GM12864 (cell line): ENCODE results near the gene HOGA1.

Experiments
- DNase-seq: peaks from one replicate; pipeline ENCODE4 v3.0.0-alpha.2; 2011; ENCODE audit warnings: low read depth
- H3K4me3 ChIP-seq: 2 replicates; pipeline ENCODE4 v1.5.1; 2011; ENCODE audit warnings: mild to moderate bottlenecking, low read depth, low read length, control low read depth
- TF ChIP-seq, protein P1 (sequence below): IDR thresholded peaks from 2 replicates; pipeline ENCODE4 v1.5.1; 2011; ENCODE audit warnings: low read depth, mild to moderate bottlenecking, moderate library complexity, low read length, control low read depth, inconsistent platforms; ENCODE audit errors: missing control alignments

The HOGA1 gene

DNA sequence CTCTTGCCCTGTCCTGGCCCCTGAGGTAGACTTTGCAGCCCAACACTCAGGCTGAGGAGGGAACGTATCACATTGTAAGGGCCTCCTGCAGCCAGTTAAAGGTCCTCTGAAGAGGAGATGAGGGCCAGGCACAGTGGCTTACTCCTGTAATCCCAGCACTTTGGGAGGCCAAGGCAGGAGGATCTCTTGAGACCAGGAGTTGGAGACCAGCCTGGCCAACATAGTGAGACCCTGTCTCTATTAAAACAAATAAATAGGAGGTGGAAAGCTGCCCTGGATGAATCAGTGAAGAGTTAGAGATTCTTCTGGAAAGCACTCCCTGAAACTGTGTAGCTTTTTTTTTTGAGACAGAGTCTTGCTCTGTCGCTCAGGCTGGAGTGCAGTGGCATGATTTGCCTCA lies 3.0 kb downstream of the HOGA1 start:
- TF ChIP-seq, protein P1, sequence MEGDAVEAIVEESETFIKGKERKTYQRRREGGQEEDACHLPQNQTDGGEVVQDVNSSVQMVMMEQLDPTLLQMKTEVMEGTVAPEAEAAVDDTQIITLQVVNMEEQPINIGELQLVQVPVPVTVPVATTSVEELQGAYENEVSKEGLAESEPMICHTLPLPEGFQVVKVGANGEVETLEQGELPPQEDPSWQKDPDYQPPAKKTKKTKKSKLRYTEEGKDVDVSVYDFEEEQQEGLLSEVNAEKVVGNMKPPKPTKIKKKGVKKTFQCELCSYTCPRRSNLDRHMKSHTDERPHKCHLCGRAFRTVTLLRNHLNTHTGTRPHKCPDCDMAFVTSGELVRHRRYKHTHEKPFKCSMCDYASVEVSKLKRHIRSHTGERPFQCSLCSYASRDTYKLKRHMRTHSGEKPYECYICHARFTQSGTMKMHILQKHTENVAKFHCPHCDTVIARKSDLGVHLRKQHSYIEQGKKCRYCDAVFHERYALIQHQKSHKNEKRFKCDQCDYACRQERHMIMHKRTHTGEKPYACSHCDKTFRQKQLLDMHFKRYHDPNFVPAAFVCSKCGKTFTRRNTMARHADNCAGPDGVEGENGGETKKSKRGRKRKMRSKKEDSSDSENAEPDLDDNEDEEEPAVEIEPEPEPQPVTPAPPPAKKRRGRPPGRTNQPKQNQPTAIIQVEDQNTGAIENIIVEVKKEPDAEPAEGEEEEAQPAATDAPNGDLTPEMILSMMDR, result no peak
- no peak for DNase-seq
- no peak overlapping the region for H3K4me3 ChIP-seq

DNA sequence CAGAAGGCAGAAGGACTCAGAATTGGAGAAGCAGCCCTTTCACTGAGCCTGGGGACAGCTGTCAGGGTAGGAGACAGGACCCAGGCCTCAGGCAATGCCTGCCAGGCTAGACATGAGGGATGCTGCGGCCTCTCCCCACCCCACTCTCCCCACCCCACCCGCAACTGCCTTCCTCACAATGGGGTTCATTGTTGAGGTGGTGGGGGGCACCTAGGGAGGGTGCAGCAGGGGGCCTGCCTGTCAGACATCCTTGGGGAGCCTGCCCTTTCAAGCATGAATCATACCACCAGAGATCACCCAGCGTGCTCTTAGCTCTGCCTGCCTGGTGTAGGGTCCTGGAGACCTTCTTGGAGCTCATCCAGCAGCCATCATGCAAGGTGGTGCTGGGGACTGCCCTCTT lies 5.3 kb downstream of the HOGA1 start, which contains the start of gene C10orf62:
Gene C10orf62 (plus strand): TSS at position 243 of the 400 bp plus-strand sequence. CDS start 177 bp downstream, outside the sequence.
- TF ChIP-seq, protein P1, result no peak
- no peak for DNase-seq
- no peak within 1 kb of the TSS for H3K4me3 ChIP-seq

DNA sequence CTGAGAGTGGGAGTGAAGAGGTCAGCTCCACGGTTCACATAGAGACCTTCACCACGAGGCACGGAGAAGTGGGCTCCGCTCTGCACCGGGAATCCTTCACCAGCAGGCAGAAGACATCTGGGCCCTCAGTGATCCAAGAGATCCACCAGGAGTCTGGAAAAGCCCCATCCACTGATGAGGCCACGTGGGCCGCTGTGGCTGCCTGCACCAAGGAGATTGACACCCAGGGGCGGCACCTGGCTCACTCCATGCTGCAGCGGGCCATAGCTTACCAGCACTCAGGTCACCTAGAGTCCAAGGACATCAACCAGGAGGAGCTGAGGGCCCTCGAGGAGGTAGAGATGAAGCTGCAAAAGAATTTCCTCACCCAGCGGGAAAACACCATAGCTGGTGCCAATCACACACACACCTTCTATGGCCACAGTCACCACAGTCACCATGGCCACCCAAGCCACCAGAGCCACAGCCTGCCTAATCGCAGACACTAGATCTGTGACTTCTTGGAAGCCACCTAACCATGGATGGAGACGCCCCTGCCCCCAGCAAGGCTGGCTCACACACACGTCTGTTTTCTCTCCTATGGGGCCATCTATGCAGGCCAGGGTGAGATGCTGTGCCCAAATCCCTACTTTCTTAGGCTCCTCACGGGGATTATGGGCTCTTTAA lies 6.0 kb downstream of the HOGA1 start:
- no peak overlapping the region for H3K4me3 ChIP-seq
- no peak for DNase-seq
- TF ChIP-seq, protein P1, result no peak

DNA sequence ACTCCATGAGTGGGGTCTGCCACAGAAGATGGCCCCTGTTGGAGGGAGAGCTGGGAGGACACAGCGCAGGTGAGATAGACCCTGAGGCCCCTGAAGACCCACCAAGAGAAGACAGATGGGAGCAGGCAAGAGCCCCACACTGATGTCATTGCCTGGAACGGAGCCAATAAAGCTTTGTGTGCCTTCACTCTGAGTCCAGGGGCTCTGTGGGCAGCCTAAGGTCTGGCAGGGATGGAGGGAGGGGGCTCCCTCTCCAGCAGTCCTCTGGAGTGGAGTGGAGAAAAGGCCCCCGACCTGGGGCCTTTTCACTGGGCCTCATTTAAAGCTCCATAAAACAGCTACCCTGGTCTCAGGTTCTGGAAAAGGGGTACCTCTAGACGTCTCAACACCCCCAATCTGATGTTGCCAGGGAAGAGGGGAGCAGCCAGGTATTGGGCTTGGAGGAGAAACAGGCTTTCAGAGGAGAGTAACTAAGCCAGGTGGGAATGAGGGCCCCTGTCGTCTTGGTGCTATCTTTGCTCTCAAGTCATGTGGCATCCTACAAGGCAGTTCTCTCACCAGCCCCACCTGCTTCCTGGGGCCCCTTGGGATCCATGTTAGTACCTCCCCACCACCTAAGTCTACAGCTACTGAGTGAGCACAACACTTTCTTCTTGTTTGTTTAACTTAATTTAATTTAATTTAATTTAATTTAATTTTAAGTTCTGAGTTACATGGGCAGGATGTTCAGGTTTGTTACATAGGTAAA lies 6.7 kb downstream of the HOGA1 start:
- TF ChIP-seq, protein P1, result no peak
- H3K4me3 ChIP-seq, result no peak overlapping the region
- DNase-seq, result no peak

DNA sequence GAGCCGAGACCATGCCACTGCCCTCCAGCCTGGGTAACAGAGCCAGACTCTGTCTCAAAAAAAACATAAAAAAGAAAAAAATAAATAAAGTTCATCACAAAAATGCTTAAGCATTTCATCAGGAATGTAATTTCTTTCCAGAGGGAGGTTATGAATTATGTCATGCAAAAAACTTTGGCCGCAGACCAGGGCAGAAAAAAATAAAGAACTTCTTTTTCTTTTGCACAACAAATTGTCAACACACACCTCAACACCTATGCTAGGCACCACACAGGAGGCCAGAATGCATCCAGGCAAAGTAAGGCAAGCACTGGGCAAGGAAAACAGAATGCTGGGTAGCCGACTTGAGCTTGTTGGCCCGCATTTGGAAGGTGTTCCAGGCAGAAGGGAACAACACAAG lies 9.2 kb downstream of the HOGA1 start:
- DNase-seq, result no peak
- TF ChIP-seq, protein P1, result no peak
- H3K4me3 ChIP-seq, result no peak overlapping the region

DNA sequence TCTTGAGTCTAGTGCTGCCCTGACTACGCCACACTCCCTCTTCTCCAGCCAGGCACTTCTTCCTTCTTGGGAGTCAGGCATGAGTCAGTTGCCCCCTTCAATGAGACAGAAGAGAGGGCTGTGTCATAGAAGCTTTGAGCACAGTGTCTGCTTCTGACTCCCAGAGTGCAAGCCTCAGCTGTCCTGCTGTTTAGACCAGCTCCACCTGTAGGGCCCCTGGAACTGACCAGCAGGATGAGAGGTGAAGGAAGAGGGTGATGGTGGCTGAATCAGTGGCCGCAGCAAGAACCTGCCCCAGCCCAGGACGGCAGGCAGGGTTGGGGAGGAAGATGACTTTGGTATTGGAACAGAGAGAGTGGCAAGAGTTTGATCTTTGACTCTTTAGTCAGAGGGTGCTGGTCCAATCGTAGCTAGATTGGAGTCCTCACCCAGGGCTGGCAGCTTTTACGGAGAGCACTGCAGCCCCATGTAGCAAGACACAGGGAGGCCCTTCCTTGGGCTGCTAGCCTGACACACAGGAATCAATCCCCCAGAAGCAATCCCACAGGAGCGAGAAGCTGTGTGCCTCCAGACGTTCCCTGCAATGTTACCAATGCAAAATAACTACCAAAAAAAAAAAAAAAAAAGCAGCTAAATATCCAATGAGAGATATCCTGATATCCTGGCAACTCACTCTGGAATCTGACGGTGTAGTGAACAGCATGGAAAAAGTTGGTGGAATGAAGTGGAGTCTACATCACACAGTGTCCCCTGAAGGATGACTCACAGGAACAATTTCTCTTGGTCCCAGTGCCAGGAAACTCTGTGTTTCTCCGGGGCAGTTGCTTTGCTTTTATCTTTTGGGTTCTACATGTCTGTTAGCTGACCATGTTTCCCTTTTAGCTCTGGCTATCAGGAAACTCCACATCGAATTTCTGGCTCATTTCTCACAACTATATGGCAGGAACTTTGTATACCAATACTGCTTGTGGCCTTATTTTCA lies 12.2 kb downstream of the HOGA1 start:
- no peak overlapping the region for H3K4me3 ChIP-seq
- TF ChIP-seq, protein P1, result no peak
- DNase-seq, result no peak
